ENCODE data around the gene LYL1.

Gene LYL1

DNA sequence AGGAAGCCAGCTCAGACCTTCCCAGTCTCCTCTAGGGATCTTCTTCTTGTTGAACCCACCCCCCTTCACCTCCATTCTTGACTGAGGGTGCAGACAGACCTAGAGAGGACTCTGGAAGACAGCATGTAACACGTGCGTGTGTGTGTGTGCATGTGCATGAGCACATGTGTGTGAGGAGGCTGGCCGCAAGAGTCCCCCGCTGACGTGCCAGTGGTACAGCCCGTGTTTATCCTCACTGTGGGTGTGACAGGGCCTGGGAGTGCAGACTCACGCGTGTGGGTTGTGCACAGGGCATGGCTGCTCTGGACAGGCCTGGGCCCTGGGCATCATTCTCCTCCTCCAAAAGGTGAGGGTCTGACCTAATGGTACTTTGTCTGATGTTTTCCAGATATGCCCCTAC, 26.3 kb downstream of the LYL1 start:
- TF ChIP-seq CTCF (IDR thresholded peaks at IDR 0.05; ENCODE audit: low read depth, low read length): no peak
- DNase-seq (ENCODE audit: extremely low read depth, low read depth): no peak

DNA sequence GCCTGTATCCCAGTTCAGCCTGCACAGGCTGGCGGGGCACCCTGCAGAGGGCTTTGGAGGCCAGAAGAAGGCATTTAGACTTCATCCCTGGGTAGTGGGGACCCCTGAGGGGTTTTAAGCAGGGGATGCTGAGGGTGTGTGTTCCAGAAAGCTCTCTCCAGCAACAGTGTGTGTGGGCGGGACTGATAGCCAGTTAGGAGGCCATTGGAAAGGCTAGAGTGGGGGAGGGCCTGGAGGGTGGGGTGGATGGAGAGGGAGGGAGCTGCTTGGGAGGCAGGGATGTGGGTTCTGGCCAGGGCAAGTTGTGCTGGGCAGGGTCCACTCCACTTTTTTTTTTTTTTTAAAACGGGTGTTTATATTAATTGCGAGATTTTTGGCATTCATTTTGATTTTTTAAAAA, 28.3 kb downstream of the LYL1 start:
- TF ChIP-seq CTCF (IDR thresholded peaks at IDR 0.05; ENCODE audit: low read depth, low read length): no peak

DNA sequence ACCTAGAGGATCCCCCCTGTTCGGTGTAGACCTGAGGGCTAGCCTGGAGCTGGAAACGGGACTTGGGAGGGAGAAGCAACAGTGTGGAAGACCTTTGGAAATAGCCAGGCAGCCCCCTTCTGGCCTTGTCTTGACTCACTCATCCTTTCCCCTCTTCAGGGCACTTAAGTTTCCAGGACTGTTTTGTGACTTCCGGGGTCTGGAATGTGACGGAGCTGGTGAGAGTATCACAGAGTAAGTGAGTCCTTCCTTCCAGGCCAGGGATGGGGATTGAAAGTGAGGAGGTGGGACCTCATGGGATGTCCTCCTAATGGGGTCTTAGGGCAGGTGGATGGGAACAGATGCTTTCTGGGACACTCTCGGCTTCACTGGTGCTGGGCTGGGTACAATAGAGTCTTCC, 29.4 kb downstream of the LYL1 start:
- no peak for TF ChIP-seq CTCF (IDR thresholded peaks at IDR 0.05; ENCODE audit: low read depth, low read length)
- no peak for DNase-seq (ENCODE audit: extremely low read depth, low read depth)

More for the DNA sequence above, 28.3 kb downstream of the LYL1 start:
- no peak for DNase-seq (ENCODE audit: extremely low read depth, low read depth)

- no peak for TF ChIP-seq CTCF (IDR thresholded peaks at IDR 0.05; ENCODE audit: low read depth, low read length)
- no peak for DNase-seq (ENCODE audit: extremely low read depth, low read depth)
Observed at GRCh38 chr19:13072188-13072908, 30.3 kb downstream of the LYL1 start.

DNA sequence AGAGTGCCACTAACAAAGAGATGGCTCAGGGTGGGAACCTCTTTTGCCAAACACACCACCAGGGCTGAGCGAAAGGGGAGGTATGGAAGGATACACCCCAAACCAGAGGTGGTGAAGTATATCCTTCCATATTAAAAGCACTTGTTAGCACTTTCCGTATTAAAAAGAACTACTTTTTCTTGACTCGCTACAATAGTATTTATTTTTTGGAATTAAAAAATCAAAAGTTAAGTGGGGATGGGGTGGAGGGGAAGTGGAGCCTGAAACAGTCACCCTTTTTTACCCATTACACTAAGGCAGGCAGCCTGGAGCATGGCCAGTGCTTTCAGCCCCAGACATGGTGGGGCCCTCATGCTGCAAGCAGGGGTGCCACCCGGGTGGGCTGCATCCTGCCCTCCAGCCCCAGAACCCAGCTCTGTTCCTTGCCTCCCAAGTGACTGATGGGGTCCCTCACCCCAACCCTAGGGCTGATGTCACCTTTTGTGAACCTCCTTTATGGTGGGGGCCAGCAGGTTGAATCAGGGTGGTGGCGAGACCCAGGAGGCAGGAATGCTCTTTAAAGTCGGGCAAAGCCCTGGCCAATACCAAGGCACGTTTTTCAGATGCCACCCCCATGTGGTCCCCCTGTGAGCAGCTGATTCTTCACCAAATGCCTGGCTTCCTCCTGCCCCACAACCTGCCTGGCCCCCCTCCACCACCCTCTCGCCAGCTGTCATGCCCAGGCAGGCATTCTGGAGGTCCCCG, 31.0 kb downstream of the LYL1 start:
- DNase-seq (ENCODE audit: extremely low read depth, low read depth): no peak
- TF ChIP-seq CTCF (IDR thresholded peaks at IDR 0.05; ENCODE audit: low read depth, low read length): no peak

GRCh38 chr19:13070425-13071140, 32.1 kb downstream of the LYL1 start:
- TF ChIP-seq CTCF (IDR thresholded peaks at IDR 0.05; ENCODE audit: low read depth, low read length): no peak
- no peak for DNase-seq (ENCODE audit: extremely low read depth, low read depth)

All from AG09319 (cell line).